SKM-1 (cell line): ENCODE results near the gene NFYB.
"Not testable (repeated sequence)": the region's sequence is repeated elsewhere in the genome, so short reads cannot be mapped to it uniquely, and the experiment has no call there.

Experiments
- DNase-seq: peaks from one replicate; lab custom pipeline; 2025; ENCODE audit not compliant: unreplicated experiment; lab: John Stamatoyannopoulos, UW

Gene NFYB

DNA sequence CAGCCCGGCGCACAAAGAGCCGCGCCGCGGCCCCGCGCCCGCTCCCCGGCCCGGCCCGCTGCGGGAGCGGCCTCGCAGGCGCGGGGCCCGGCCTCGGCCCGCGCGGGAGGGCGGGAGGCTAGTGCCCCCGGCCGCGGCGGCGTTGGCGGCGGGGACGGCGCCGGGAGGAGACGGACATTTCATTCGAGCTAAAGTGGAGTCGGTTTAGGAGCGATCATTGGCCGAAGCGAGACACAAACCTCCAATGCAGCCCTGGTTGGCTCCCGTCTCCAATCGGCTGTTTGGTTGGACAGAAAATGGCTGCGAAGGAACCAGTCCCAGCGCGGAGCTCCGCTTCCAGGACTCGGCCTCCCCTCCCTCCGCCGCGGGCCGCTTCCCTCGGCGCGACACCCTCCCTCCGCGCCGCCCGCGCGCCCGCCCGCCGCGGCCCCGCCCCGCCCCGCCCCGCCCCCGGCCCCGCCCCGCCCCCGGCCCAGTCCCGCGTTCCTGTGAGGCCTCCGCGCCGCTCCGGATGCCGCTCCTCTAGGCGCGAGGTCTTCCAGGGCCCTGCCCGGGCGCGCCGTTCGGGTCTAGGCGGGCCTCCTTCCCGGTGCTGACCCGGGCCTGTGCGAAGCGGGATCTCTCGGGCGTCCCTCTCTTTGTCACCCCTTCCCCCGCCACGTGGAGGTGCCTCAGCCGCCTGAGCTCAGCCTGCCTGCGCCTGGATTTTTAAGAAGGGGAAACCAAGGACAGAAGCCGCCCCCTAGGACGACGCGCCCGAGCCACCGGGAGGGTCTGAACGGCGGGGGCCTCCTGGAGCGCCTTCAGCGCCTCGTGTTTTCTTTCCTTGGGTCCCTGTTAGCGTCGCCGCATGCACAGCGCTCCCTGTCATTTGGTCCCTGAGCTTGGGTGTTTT, at the start of gene NFYB:
Gene NFYB, minus strand, starts transcription at position 309 of the 895 bp plus-strand sequence. CDS start 2,757 bp downstream, outside the sequence.
- peak; percentile 67 for DNase-seq

DNA sequence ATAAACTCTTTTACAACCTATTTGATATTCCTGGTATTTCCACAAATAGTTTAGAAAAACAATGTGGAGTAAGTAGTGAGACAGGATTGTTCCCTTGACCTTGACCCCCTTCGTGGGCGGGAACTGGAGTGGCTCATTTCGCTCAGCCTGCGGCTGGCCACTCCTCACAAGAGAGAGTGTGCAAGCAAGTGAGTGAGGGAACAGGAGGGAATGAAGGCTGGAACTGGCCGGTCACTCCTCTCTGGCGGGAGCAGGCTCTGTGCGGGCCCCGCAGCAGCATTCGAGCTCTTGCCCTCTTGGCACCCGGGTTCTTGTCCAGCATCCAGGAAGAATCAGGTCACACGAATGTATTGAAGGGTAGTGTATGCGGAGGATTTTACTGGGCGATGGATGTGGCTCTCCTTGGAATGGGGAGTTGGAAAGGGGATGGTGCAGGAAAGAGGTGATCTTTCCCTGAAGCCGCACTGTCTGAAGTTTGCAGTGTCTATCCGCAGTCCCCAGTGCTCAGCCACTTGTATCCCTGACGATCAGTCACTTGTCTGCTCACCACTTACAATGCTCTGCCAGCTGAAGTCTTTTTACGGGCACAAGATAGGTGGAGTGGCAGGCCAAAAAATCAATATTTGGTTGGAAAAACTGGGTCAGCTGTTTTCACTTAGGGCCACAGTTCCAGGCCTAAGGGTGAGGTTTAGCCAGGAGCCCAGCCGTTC, 49.6 kb upstream of the NFYB start:
- no peak for DNase-seq

DNA sequence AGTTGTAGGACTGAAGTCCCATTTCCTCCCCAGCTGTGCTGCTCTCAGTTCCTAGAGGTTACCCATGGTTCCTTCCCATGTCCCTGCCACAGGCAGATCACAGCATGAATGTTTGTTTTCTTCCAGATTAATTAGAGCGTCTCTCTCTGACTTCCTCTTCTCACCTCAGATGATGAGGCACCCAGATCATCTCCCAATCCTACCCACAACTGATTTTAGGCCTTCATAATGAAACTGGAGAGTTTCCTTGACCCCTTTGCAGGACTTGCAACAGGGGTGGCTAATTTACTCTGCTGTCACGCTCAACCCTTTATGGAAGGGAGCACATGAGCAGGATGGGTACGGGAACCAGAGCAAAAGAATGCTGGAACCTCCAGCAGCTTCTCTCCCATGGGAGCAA, 45.4 kb upstream of the NFYB start:
- DNase-seq: no peak

DNA sequence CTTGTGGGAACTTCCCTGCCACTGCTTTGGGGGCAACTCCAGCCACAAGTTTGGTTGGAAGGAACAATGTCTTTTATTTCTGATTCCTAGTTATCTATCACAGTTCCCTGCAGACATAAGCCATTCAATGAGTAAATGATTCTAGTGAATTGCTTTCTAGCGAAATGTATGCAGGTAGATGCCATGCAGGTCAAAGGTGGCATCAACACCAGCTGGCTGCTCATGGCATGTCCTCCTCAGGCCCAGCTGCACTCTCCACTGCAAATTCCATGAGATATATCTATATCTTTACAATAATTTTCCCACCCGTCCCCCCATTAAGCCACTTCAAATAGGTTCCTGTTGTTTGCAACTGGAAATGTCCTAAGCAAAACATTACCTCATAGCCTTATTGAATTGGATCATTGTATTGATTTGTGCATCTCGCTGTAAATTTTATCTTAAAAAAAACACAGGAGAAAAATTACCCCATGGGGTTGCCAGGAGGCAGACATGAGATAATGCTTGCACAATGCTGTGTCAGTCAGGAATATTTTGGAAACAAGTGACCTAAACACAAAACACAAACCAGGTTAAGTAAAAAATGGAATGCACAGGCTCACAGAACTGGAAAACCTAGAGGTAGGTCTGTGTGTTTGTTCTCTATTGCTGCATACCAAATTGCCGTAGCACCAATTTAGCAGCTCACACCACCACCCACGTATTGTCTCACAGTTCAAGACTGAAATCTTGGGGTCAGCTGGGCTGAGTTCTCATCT, 44.8 kb upstream of the NFYB start:
- no peak for DNase-seq

DNA sequence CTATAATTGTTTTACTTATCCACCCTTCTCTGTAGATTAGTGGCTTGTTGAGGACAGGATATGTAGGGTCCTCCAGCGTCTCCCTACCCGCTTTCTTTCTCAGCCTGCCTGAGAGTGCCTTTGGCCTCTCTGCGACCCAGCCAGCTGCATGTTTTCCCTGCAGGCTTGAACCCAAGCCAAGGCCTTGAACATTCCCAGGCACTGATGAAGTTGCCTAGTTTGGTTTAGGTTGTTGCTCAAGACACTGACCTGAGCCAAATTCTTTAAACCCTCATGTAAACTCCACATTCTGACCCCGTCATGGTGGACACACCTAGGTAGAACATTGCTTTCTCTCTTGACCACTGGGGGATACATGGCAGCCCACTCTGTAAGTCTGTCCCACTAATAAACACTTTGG, 44.1 kb upstream of the NFYB start:
- DNase-seq: no peak

DNA sequence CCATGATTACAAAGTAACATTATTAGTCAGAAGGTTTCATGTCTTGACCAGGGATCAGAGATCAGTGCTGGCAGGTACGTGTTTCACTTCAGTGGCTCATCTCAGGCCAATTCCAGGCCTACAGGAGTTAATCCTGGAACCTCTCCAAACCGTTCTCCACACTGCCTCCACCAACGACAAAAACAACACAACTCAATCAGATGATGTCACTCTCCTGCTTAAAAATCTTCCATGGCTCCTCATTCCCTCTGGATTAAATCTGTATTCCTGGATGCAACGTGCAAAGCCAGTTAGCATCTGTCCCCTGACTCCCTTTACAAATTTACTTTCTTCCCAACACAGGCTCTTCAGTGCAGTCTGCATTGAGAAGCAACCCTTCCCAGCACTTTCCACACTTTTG, 43.3 kb upstream of the NFYB start:
- no peak for DNase-seq

DNA sequence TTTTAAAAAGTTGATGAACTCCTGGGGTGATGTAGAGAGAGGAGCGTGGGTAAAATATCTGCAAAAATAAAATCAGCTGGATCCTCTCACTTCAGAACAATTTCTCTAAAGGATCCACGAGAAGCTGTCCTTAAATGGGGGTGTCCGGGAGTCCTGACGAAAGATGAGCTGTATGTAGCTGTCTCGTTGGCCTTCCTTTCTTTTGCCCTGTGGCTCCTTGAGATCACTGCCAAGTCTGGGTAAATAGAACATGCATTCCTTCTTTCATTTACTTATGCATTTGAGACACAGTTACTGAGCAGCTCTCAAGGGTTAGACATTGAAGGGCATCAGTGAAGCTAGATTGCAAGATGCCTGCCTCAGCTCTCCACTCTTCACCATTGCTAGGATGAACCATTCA, 42.4 kb upstream of the NFYB start:
- DNase-seq: no peak

DNA sequence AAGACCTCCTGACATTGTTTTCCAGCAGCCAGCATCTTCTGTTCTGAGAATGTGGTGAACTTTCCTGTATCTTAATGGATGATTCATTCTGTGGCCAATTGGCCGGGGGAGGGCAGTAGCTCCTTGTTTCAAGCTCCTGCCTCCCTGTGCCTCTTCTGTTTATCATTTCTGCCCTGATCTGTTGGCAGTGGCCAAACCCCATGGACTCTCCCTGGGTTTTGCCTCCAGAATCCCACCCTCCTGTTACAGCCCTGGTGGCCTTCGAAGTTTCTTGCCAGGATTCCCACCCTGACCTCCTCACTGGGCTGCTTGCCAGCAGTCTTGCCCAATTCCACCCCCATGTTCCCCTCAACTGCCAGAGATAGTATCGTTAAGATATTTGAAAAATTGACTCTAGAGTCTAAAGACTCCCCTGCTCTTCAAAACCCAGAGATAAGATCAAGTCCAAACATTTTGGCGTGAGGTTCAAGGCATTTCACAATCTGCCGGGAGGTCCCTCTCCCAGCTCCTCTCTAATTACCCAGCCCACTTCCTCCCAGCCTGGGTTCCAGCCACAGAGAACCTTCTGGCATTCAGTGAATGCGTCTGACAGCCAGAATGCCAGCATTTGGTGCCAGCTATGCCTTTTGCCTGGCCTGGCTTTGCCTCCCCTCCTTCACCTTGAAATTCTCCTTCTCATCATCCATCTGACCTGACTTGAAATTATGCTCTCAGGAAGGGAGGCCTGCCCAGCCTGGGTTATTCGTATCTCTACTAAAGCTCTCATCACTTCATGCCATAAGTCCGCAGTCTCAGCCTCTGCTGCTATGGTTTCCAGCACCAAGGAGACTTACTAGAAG, 39.9 kb upstream of the NFYB start:
- peak; percentile 45 for DNase-seq

DNA sequence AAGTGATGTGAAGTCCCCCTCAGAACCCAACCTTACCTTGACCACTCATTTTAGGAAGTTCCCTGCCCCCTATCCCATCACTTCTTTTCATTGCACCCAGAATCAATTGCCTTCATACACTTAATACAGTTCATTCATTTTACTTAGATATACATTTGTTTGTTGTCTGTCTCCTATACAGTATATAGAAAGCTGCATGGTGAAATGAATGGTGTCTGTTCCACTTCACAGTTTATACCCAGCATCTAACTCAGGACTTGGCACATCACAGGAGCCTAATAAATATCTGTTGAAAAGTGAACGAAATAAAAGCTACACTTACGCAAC, 39.3 kb upstream of the NFYB start:
- no peak for DNase-seq

DNA sequence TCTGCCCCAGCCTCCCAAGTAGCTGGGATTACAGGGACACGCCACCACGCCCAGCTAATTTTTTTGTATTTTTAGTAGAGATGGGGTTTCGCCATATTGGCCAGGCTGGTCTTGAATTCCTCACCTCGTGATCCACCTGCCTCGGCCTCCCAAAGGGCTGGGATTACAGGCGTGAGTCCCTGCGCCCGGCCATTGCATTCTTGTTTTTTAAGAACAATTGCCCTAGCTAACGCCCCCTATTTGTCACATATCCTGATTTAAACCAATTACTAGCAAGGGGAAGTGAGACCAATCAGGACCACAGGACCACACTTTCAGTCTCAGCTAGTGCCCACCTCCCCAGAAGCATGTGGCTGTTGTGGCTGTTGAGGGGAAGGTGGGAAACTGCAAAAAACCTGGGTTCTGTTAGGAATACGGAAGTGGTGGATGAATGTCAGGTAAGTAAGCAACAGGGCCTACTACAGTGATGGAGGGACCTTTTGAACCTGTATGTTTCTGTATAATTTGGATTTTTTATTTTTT, 37.8 kb upstream of the NFYB start:
- no peak for DNase-seq

DNA sequence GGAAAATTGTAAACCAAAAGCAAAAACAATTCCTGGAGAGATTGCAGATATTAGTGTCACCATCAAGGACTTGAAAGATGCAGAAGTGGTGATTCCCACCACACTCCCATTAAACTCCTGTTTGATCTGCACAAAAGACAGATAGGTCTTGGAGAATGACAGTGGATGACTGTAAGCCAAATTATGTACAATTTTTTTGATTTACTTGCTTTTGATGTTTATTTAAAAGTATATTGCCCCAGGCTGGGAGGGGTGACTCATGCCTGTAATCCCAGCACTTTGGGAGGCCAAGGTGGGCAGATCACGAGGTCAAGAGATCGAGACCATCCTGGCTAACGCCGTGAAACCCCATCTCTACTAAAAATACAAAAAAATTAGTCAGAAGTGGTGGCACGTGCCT, 35.8 kb upstream of the NFYB start:
- DNase-seq: not testable (repeated sequence)

DNA sequence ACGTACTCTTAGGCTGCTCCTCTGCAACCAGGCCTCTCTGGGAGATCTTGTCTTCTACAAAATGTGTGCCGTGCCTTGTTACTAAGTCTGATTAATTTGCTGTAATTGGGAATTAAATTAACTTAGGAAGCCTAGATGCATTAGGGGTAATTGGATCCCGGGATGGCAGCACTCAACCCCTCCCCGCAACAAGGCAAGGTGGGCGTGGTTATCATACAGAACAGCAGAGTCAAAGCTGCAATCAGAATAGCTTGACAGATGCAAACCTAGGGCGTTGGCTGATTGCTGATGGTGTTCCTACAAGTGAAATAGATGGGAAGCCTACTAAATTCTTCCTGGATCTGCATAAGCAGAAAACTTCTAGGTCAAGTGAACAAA, 34.5 kb upstream of the NFYB start:
- DNase-seq: no peak

DNA sequence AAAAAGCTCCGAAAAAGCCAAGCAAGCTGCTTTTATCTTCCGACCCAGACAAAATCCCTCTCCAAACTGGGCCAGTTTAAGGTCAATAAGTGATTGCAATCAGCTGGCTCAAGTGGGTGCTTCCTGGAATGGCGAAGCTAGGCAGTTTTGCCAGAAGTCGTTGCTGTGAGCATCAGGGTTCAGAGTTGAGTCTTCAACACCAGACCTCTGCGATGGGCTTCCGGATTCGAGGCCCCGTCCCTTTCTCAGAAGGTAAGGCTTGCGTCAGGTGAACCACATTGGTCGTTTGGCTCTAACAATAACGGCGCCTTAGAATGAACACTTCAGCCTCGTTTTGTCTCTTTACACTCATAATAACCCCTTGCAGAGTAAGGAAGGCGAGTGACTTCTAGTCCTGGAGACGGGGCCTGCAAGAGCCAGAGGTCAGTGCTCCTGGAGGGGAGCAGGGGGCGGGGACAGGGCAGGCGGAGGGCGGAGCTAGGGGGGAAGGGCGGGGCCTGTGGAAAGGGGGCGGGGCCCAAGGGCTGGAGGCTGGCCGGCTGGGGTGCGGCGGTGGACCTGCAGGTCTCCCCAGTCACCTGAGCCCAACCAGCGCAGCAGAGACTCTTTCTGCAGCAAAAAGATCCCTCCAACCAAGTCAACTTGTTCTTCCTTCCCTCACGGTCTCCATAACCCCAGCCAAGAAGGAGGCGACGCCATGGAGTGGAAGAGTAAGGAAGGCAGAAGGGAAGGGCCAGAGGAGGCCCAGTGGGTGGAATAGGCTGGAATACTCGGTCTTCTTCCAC, 34.0 kb upstream of the NFYB start:
- no peak for DNase-seq

DNA sequence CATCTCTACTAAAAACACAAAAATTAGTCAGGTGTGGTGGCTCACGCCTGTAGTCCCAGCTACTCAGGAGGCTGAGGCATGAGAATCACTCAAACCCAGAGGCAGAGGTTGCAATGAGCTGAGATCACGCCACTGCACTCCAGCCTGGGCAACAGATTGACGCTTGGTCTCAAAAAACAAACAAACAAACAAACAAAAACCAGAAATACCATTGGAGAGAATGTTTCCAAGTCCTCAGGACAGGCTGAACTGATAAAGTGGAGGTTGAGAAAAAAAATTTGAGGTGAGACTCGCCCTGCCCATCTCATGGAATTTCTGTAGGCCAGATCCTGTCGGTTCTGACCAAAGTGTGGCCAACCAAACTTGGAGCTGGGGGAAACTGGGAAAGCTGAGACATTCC, 30.6 kb upstream of the NFYB start:
- DNase-seq: no peak

DNA sequence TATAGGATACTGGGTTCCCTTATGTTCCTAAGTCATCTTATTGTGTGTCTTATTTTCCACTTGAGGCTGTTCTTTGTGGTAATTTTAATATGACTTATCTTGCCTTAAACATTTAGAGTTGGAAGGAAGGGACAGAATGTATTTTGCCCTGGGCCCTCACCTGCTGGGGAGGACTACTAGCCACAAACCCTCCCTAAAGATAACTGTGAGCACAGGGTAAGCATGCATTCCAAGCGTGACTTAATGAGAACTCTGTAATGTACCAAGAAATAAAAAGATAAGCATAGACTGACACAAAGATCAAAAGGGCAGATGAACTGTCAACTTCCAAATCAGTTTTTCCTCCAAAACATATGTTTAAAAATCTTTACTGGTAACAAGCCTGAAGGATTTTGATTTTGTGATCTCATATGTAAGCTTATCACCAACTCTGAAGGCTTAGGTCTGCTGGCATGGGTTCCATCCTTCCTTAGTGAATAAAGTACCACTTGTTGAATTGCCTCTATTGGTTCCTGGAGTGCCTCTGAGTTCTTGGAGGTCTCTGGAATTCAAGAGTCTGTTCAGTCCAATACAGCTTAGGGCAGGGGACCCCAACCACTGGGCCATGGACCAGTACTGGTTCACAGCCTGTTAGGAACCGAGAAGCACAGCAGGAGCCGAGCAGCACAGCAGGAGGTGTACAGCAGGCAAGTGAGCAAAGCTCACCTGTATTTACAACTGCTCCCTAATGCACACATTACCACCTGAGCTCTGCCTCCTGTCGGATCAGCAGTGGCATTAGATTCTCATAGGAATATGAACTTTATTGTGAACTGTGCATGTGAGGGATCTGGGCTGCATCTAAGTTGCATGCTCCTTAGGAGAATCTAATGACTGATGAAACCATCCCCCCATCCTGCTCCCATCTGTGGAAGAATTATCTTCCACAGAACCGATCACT, 29.8 kb upstream of the NFYB start:
- DNase-seq: no peak

DNA sequence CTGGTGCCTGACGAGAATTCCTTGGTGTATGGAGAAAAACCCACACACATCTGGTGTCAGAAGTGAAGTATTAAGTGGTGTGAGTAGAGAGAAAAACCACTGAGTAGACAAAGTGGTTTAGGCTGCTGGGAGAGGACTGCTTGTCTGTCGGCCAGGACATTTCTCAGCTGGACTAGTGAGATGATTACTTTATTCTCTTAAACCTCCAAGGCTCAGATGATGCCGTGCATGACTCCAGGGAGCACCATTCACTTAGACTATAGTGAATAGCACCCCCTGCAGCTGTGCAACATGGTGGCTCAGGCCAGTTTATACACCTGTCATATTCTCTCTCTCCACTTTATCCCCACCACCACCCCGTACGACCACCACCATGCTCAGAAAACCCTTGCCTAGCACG, 28.5 kb upstream of the NFYB start:
- no peak for DNase-seq

DNA sequence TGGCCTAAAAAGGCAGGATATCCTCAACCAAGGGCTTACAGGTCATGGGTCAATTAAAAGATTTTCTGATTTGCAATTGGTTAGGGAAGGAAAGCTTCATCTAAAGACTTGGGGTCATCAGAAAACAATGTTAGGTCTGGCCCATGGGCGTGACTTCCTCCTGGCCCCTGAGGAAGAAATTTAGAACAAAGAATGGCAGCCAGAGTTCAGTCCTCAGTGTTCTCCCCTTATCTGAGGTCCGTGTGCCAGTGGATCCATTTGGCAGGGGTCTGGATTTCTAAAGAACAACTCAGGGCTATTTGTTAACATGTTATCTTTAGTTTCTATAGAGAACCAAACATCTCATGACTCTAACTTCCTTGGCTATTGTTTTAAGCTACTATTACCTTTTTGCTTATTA, 27.8 kb upstream of the NFYB start:
- DNase-seq: no peak

DNA sequence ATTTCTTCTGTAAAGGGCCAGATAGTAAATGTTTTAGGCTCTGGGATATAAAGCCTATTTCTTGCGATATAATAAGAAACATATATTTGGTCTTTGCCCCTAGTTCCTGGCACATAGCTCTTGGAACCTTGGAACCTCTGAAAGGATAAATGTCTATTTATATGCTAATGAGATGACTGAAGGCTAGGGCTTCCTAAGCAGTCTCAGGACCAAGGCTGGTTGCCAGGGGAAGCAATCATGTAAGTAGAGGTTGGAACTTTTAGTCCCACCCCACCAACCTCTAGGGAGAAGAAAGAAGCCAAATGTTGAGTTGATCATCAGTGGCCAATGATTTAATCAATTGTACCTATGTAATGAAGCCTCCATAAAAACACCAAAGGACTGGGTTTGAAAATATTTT, 26.6 kb upstream of the NFYB start:
- DNase-seq: no peak

DNA sequence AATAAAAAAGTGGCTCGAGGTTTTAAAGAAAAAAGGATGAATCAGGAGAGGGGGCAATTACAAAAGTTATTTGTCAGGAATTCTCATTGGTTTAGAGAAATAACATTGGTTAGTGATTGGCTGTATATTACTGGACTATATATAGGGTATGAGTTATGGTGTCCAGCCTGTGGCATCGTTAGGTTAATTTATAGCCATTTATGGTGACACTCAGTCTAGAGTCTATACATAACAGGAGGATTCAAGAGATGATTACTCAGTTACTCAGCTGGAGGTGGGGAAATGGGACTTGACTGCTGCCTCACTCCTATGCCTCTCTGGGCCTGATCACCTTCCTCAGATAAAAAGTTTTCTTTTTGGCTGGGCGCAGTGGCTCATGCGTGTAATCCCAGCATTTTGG, 25.6 kb upstream of the NFYB start:
- DNase-seq: no peak
